Measurements from ENCODE around the gene PCYT2.
A peak's percentile ranks its signal among the peaks of the same experiment; 100 is the strongest.

The PCYT2 gene

DNA sequence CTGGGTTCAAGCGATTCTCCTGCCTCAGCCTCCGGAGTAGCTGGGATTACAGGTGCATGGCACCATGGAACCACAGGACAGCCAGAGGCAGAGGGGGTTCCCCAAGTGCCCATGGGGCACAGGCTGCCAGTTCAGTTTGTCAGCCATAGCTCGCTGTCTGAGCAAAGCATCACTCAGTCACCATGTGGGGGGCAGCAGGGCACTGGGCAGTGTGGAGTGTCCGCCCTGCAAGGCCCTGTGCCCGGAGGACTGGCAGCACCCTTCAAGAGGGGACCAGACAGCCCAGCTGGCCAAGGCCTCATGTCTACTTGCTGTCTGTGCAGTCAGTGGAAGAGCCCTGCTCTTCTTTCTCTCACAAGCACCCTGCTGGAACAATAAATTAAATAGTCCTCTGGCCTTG is 26.2 kb downstream of the PCYT2 start:
- Histone ChIP-seq H3K27ac (ENCODE audit: insufficient read depth, low read length, poor library complexity, severe bottlenecking) (no peak overlapping the region), H3K4me3 (ENCODE audit: insufficient read depth, low read depth, low read length, poor library complexity, severe bottlenecking) (no peak overlapping the region), H3K27me3 (replicated peaks; ENCODE audit: control insufficient read depth, insufficient read depth, low read length, poor library complexity, severe bottlenecking) (no peaks in the 10 kb centered on the region), H3K36me3 (ENCODE audit: control insufficient read depth, insufficient read depth, low read length) (peaks cover 51% of the 10 kb centered on the region), H3K4me1 (ENCODE audit: control insufficient read depth, insufficient read depth, low read length, poor library complexity, severe bottlenecking) (peaks cover under 1% of the 10 kb centered on the region), H3K9me3 (ENCODE audit: control insufficient read depth, low read length) (no peaks in the 10 kb centered on the region)
- no peak for DNase-seq

DNA sequence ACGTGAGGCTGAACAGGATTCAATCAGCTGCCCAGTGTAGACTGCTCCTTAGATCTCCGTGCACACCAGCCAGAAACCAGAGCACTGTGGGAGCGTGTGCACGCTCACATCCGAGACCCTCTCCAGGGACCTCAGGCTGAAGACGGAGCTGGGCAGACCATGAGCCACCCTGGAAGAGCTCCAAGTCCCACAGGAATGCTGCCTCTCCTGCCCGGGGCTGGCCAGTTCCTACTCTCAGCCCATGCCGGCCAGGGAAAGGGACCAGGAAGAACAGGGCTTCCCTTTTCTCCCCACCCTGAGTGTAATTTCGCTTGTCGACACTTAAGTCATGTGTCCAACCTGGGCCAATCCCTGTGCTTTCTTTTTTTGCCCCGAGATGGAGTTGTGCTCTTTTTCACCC is 26.7 kb downstream of the PCYT2 start:
- no peak overlapping the region for H3K27ac ChIP-seq (ENCODE audit: insufficient read depth, low read length, poor library complexity, severe bottlenecking)
- no peaks in the 10 kb centered on the region for H3K27me3 ChIP-seq (replicated peaks; ENCODE audit: control insufficient read depth, insufficient read depth, low read length, poor library complexity, severe bottlenecking)
- H3K4me3 ChIP-seq (ENCODE audit: insufficient read depth, low read depth, low read length, poor library complexity, severe bottlenecking) = no peak overlapping the region
- H3K9me3 ChIP-seq (ENCODE audit: control insufficient read depth, low read length) = no peaks in the 10 kb centered on the region
- H3K36me3 ChIP-seq (ENCODE audit: control insufficient read depth, insufficient read depth, low read length) = peaks cover 47% of the 10 kb centered on the region
- H3K4me1 ChIP-seq (ENCODE audit: control insufficient read depth, insufficient read depth, low read length, poor library complexity, severe bottlenecking) = no peaks in the 10 kb centered on the region
- DNase-seq = no peak

DNA sequence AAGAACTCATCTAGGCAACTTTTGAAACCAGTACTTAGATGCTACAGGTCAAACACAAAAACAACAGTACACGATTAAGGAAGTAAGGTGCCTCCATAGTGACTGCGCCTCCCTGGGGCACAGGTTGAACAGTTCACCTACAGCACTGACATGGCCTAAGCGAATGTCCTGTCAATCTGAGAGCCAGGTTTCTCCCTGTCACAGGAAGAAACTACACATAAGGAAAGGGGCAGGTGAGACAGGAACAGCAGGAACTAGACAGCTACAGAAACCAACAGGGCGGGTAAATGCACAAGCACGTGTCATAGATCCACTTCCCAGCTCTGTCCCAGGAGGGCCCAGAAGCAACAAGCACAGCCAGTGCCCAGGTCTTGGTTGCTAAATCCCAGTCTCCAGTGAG is 32.1 kb downstream of the PCYT2 start:
- Histone ChIP-seq H3K27me3 (replicated peaks; ENCODE audit: control insufficient read depth, insufficient read depth, low read length, poor library complexity, severe bottlenecking) (no peaks in the 10 kb centered on the region), H3K9me3 (ENCODE audit: control insufficient read depth, low read length) (no peaks in the 10 kb centered on the region), H3K4me3 (ENCODE audit: insufficient read depth, low read depth, low read length, poor library complexity, severe bottlenecking) (no peak overlapping the region), H3K27ac (ENCODE audit: insufficient read depth, low read length, poor library complexity, severe bottlenecking) (no peak overlapping the region), H3K36me3 (ENCODE audit: control insufficient read depth, insufficient read depth, low read length) (peaks cover 3% of the 10 kb centered on the region), H3K4me1 (ENCODE audit: control insufficient read depth, insufficient read depth, low read length, poor library complexity, severe bottlenecking) (no peaks in the 10 kb centered on the region)
- DNase-seq = no peak

DNA sequence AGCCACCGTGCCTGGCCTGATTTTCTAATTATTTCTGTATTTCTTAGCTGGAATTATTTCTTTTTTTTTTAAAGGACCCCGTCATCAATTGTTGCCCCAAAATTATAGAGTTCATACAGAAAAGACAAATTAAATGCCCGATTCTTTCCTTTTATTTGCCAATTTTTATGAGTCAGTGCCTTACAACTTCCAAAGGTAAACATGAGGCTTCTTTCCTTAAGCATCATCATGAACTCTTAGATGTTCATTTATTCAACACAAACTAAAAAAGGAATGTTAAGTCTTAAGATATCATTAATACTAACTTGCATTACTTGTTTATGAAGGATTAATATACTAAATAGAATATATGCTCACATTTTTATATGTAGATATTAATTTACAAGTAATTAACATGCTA is 32.9 kb downstream of the PCYT2 start:
- H3K36me3 ChIP-seq (ENCODE audit: control insufficient read depth, insufficient read depth, low read length) = no peaks in the 10 kb centered on the region
- no peaks in the 10 kb centered on the region for H3K9me3 ChIP-seq (ENCODE audit: control insufficient read depth, low read length)
- H3K27ac ChIP-seq (ENCODE audit: insufficient read depth, low read length, poor library complexity, severe bottlenecking) = no peak overlapping the region
- no peak overlapping the region for H3K4me3 ChIP-seq (ENCODE audit: insufficient read depth, low read depth, low read length, poor library complexity, severe bottlenecking)
- peaks cover under 1% of the 10 kb centered on the region for H3K4me1 ChIP-seq (ENCODE audit: control insufficient read depth, insufficient read depth, low read length, poor library complexity, severe bottlenecking)
- DNase-seq = no peak
- H3K27me3 ChIP-seq (replicated peaks; ENCODE audit: control insufficient read depth, insufficient read depth, low read length, poor library complexity, severe bottlenecking) = no peaks in the 10 kb centered on the region

DNA sequence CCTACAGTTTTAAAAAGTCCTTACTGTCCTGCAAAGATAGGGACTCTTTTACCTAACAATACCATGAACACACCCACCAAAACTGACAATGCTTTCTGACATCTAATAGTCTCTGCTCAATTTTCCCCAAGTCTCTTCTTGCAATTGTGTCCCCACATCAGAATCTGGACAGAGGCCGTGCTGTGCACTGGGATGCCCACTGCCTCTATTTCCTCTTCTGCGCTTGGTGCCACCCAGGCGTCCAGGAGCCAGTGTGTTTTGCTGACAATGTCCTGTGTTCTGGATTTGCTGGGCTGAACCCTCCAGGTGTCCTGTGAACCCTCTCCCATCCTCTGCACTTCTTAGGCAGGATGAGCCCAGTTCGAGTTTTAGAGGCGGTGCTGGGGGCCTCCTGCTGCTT is 33.6 kb downstream of the PCYT2 start:
- H3K36me3 ChIP-seq (ENCODE audit: control insufficient read depth, insufficient read depth, low read length) = no peaks in the 10 kb centered on the region
- no peaks in the 10 kb centered on the region for H3K27me3 ChIP-seq (replicated peaks; ENCODE audit: control insufficient read depth, insufficient read depth, low read length, poor library complexity, severe bottlenecking)
- no peak for DNase-seq
- H3K27ac ChIP-seq (ENCODE audit: insufficient read depth, low read length, poor library complexity, severe bottlenecking) = no peak overlapping the region
- H3K4me3 ChIP-seq (ENCODE audit: insufficient read depth, low read depth, low read length, poor library complexity, severe bottlenecking) = no peak overlapping the region
- H3K9me3 ChIP-seq (ENCODE audit: control insufficient read depth, low read length) = no peaks in the 10 kb centered on the region
- H3K4me1 ChIP-seq (ENCODE audit: control insufficient read depth, insufficient read depth, low read length, poor library complexity, severe bottlenecking) = peaks cover 7% of the 10 kb centered on the region

DNA sequence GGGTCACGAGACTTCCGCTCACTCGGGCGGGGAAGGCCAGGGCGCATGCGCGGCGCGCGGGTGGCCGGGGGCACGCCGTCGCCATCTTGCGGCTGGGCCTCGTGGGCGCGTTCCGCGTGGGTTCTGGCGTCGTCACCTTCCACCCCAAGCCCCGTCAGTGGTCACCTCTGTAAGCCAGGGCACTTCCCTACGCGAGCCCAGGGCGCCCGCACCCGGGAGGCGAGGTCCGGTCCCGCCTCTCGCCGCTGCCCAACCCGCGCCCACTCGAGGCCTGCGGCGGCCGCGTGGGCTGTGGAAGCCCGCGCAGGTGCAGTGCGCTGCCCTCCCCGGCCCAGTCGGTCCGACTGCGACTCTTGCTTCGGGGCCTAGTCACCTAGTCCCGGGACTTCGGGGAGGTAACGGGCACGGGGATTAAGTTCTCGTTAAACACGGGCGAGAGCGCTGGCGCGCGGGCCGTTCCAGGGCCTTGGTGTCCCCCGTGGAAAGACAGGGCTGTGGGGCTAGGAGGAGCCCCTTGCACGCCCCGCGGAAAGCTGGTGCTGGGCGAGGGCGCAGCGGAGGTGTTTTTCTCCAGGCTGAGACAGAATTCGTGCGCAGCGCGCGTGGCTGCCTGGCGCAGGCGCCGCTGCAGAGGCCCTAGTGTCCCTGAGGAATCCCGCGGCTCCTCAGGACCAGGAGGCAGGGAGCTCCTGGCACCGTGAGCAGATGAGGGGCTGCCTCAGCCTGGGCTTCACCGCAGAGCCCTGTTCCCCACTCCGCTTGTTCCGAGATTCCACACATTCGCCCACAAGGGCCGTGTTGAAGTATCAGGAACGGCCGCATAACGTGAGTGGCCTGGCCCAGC is 39.6 kb downstream of the PCYT2 start:
- Histone ChIP-seq H3K9me3 (ENCODE audit: control insufficient read depth, low read length) (no peaks in the 10 kb centered on the region), H3K4me3 (ENCODE audit: insufficient read depth, low read depth, low read length, poor library complexity, severe bottlenecking) (peak overlapping the region; percentile 67), H3K36me3 (ENCODE audit: control insufficient read depth, insufficient read depth, low read length) (peaks cover 24% of the 10 kb centered on the region), H3K27ac (ENCODE audit: insufficient read depth, low read length, poor library complexity, severe bottlenecking) (peak overlapping the region; percentile 95), H3K27me3 (replicated peaks; ENCODE audit: control insufficient read depth, insufficient read depth, low read length, poor library complexity, severe bottlenecking) (no peaks in the 10 kb centered on the region), H3K4me1 (ENCODE audit: control insufficient read depth, insufficient read depth, low read length, poor library complexity, severe bottlenecking) (peaks cover 43% of the 10 kb centered on the region)
- peak; percentile 89 to 96 (median 94) for DNase-seq

DNA sequence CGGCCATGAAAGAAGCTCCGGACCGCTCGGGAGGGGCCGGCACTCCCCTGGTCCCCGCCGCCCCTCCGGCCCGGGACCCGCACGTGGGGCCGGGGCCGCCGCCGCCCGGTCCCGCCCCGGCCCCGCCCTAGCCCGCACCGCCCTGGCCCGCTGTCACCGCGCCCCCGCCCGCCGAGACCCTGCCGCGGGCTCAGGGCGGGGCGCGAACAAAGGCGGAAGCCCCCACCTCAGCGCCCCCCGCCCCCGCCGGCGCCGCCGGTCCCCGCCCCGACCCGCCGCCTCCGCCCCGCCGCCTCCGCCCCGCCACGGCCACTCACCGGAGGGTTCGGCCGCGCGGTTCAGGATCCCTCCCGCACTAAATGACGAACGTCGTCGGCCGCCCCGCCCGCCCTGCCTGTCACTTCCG is 40.2 kb downstream of the PCYT2 start, which contains the start of gene ARHGDIA:
Gene ARHGDIA (minus strand): TSS at position 357 of the 406 bp plus-strand sequence. CDS start 1,407 bp downstream, outside the sequence.
- H3K36me3 ChIP-seq (ENCODE audit: control insufficient read depth, insufficient read depth, low read length) = peaks cover 24% of the 10 kb centered on the region
- H3K4me1 ChIP-seq (ENCODE audit: control insufficient read depth, insufficient read depth, low read length, poor library complexity, severe bottlenecking) = peaks cover 45% of the 10 kb centered on the region
- H3K9me3 ChIP-seq (ENCODE audit: control insufficient read depth, low read length) = no peaks in the 10 kb centered on the region
- H3K4me3 ChIP-seq (ENCODE audit: insufficient read depth, low read depth, low read length, poor library complexity, severe bottlenecking) = peak within 1 kb of the TSS; percentile 67
- H3K27ac ChIP-seq (ENCODE audit: insufficient read depth, low read length, poor library complexity, severe bottlenecking) = peak within 1 kb of the TSS; percentile 95
- H3K27me3 ChIP-seq (replicated peaks; ENCODE audit: control insufficient read depth, insufficient read depth, low read length, poor library complexity, severe bottlenecking) = no peaks in the 10 kb centered on the region
- no peak for DNase-seq

DNA sequence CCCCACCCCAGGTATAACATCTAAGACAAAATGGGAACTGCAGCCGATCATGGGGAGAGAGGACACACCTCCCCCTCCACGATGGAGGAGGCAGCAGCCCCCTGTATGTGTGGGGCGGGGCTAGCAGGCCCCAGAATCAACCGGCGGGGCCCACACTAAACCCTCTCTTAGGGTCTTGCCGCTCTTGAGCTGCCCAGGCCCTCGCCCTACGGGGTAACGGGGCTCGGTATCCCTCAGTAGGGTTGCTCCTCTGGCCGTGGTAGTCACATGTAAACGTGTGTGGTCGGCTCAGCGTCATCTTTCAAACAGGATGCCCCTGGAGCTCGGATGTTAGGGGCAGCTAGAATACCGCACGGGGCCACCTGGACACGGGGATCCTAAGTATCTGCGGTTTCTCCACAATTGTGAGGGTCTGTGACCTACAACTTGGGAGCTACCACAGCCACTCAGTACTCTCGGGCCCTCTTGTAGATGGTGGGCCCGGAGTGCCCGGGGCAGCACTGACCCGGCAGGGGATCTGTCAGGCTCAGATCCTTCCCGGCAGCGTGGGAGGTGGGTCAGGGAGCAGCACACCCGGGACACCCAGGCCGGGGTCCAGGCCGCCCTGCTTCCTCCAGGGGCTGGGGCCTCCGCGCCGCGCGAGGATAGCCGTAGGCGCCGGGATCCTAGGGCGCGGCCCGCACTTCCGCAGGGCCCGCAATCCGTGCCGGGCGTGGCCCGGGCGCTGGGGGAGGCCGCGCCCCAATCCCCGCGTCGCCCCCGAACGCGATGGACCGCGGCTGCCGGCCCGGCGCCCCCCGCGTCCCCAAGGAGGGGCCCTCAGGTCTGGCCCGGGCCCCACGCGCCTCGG is 40.8 kb downstream of the PCYT2 start:
- Histone ChIP-seq H3K36me3 (ENCODE audit: control insufficient read depth, insufficient read depth, low read length) (peaks cover 24% of the 10 kb centered on the region), H3K9me3 (ENCODE audit: control insufficient read depth, low read length) (no peaks in the 10 kb centered on the region), H3K4me3 (ENCODE audit: insufficient read depth, low read depth, low read length, poor library complexity, severe bottlenecking) (peak overlapping the region; percentile 56), H3K4me1 (ENCODE audit: control insufficient read depth, insufficient read depth, low read length, poor library complexity, severe bottlenecking) (peaks cover 45% of the 10 kb centered on the region), H3K27me3 (replicated peaks; ENCODE audit: control insufficient read depth, insufficient read depth, low read length, poor library complexity, severe bottlenecking) (no peaks in the 10 kb centered on the region), H3K27ac (ENCODE audit: insufficient read depth, low read length, poor library complexity, severe bottlenecking) (peak overlapping the region; percentile 95)
- peak in 2 of 3 donors; percentile 23 to 25 for DNase-seq

DNA sequence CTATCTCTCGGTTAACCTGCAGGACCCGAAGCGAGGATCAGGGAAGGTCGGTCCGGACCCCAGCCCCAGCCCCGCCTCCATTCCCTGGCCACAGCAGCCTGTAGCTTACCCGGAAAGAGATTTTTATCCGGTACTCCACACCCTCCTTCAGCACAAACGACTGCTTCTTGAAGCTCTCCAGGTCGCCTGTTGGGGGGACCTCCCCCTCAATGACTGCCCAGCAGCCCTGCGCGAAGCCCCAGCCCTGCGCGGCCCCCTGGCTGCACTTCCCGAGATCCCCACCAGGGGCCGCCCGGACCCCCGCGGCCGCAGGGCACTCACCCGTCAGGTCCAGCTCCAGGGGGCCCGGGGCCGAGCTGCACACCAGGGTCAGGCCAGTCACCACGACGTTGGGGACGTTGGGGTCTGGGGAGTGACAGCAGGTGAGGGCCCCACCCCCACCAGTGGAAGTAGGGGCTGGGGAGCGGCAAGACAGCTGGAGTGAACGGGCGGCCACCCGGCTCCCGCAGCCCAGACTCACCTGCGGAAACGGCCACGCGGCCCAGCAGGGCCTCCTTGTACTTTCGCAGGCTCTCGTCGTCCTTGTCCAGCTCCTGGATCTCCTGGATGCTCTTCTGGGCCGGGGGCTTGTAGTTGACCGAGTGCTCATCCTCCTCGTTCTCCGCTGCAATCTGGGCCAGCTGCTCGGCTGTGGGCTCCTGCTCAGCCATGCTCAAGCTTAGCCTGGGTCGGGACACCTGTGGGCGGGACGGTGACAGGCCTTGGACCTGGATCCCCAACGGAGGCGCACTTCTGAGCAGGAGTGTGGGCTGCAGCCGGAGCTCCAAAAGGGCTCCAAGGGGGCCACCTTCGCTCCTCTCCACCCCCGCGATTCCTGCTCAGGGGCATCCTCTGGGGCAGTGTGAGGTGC is 41.7 kb downstream of the PCYT2 start:
- H3K4me3 ChIP-seq (ENCODE audit: insufficient read depth, low read depth, low read length, poor library complexity, severe bottlenecking) = peak overlapping the region; percentile 56
- H3K27ac ChIP-seq (ENCODE audit: insufficient read depth, low read length, poor library complexity, severe bottlenecking) = peak overlapping the region; percentile 95
- DNase-seq = no peak
- H3K36me3 ChIP-seq (ENCODE audit: control insufficient read depth, insufficient read depth, low read length) = peaks cover 24% of the 10 kb centered on the region
- peaks cover 45% of the 10 kb centered on the region for H3K4me1 ChIP-seq (ENCODE audit: control insufficient read depth, insufficient read depth, low read length, poor library complexity, severe bottlenecking)
- no peaks in the 10 kb centered on the region for H3K27me3 ChIP-seq (replicated peaks; ENCODE audit: control insufficient read depth, insufficient read depth, low read length, poor library complexity, severe bottlenecking)
- no peaks in the 10 kb centered on the region for H3K9me3 ChIP-seq (ENCODE audit: control insufficient read depth, low read length)
